ENCODE results near the gene DHX16.

DHX16 gene

GRCh38 chr6:30655743-30656094 is 17.1 kb downstream of the DHX16 start:
- no peak overlapping the region for H3K4me3 ChIP-seq (ENCODE audit: control insufficient read depth, low read depth, low read length)
- DNase-seq (ENCODE audit: low read depth), result no peak
- no peak for TF ChIP-seq CTCF (conservative IDR thresholded peaks at IDR 0.05; ENCODE audit: control insufficient read depth, insufficient read depth, low read depth, low read length)

- no peak for TF ChIP-seq CTCF (conservative IDR thresholded peaks at IDR 0.05; ENCODE audit: control insufficient read depth, insufficient read depth, low read depth, low read length)
- DNase-seq (ENCODE audit: low read depth), result no peak
- H3K4me3 ChIP-seq (ENCODE audit: control insufficient read depth, low read depth, low read length), result no peak overlapping the region
Observed at GRCh38 chr6:30654798-30655742, 17.7 kb downstream of the DHX16 start.

- no peak overlapping the region for H3K4me3 ChIP-seq (ENCODE audit: control insufficient read depth, low read depth, low read length)
- DNase-seq (ENCODE audit: low read depth), result no peak
- TF ChIP-seq CTCF (conservative IDR thresholded peaks at IDR 0.05; ENCODE audit: control insufficient read depth, insufficient read depth, low read depth, low read length), result no peak
Observed at GRCh38 chr6:30651143-30651542, 21.7 kb downstream of the DHX16 start.

- DNase-seq (ENCODE audit: low read depth), result peak; percentile 23
- no peak for TF ChIP-seq CTCF (conservative IDR thresholded peaks at IDR 0.05; ENCODE audit: control insufficient read depth, insufficient read depth, low read depth, low read length)
- H3K4me3 ChIP-seq (ENCODE audit: control insufficient read depth, low read depth, low read length), result peak overlapping the region; percentile 80
Observed at GRCh38 chr6:30647242-30648116, 25.3 kb downstream of the DHX16 start.

- H3K4me3 ChIP-seq (ENCODE audit: control insufficient read depth, low read depth, low read length), result peak within 1 kb of the TSS; percentile 80
- TF ChIP-seq CTCF (conservative IDR thresholded peaks at IDR 0.05; ENCODE audit: control insufficient read depth, insufficient read depth, low read depth, low read length), result no peak
- DNase-seq (ENCODE audit: low read depth), result peak; percentile 88
Observed at GRCh38 chr6:30646450-30647241, 26.2 kb downstream of the DHX16 start, which contains the start of gene C6orf136. C6orf136 (plus strand) TSS chr6:30647133; CDS start chr6:30647232, 99 bp downstream.

GRCh38 chr6:30645989-30646388 is 26.8 kb downstream of the DHX16 start:
- no peak for DNase-seq (ENCODE audit: low read depth)
- no peak for TF ChIP-seq CTCF (conservative IDR thresholded peaks at IDR 0.05; ENCODE audit: control insufficient read depth, insufficient read depth, low read depth, low read length)
- no peak overlapping the region for H3K4me3 ChIP-seq (ENCODE audit: control insufficient read depth, low read depth, low read length)

Data from fibroblast of mammary gland (primary cell).